Effector memory CD8-positive, alpha-beta T cell (primary cell): ENCODE results near the gene LMBRD1.
"Not testable (repeated sequence)": the region's sequence is repeated elsewhere in the genome, so short reads cannot be mapped to it uniquely, and the experiment has no call there.

Experiments used
- ATAC-seq: fragments of 150-1000 bp; cut with Tn5 transposase; replicated peaks from 2 replicates; pipeline ENCODE4 v1.10.0; 2021; ENCODE audit warnings: mild to moderate bottlenecking, moderate library complexity
- DNase-seq, 3 experiments: peaks; one replicate each; pipeline ENCODE4 v3.0.0; 2021
- H3K27ac Mint-ChIP-seq, 2 donors: one replicate each; pipeline ENCODE4 v1.8.0; 2022; ENCODE audit warnings: mild to moderate bottlenecking in 2 of 2, mixed read lengths in 2 of 2, moderate library complexity in 2 of 2
- H3K27me3 Mint-ChIP-seq, 2 donors: one replicate each; pipeline ENCODE4 v1.8.0; 2022; ENCODE audit warnings: mixed read lengths in 2 of 2
- H3K36me3 Mint-ChIP-seq: one replicate; pipeline ENCODE4 v1.8.0; 2022; ENCODE audit warnings: mild to moderate bottlenecking, moderate library complexity, mixed read lengths; ENCODE audit not compliant: insufficient read depth
- H3K4me1 Mint-ChIP-seq, 2 donors: one replicate each; pipeline ENCODE4 v1.8.0; 2022; ENCODE audit warnings: low read depth in 2 of 2, mixed read lengths in 2 of 2
- H3K4me3 Mint-ChIP-seq, 2 donors: one replicate each; pipeline ENCODE4 v1.8.0; 2022; ENCODE audit warnings: mild to moderate bottlenecking in 2 of 2, mixed read lengths in 2 of 2, moderate library complexity in 2 of 2
- H3K9me3 Mint-ChIP-seq, 2 donors: one replicate each; pipeline ENCODE4 v1.8.0; 2022; ENCODE audit warnings: mixed read lengths in 2 of 2

Gene LMBRD1

DNA sequence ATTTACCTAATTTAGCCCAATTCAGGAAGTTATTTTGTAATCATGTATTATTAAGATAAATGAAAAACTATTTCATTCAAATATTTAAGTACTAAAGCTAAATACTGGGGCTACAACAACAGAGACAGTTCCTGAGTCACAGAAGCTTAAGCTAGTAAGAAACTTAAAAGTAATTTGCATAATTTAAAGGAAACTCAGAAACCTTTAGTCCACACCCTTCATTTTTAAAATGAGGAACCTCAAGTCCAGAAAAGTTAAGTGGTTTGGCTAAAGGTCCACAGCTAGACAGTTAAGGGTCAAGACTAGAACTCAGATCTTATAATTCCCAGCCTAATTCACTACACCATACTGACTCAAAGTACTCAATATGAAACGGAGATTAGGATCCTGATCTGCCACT, 7.2 kb downstream of the LMBRD1 start:
- ATAC-seq, result no peak
- DNase-seq, result no peak
- Mint-ChIP-seq H3K4me3 (no peak overlapping the region), H3K36me3 (peaks cover 18% of the 10 kb centered on the region), H3K27me3 (no peaks in the 10 kb centered on the region), H3K27ac (no peak overlapping the region), H3K4me1 (peaks cover 22 to 41% of the 10 kb centered on the region in 2 donors), H3K9me3 (no peaks in the 10 kb centered on the region)

GRCh38 chr6:69787436-69787835, 9.4 kb downstream of the LMBRD1 start:
- H3K4me1 Mint-ChIP-seq, result peaks cover 21 to 42% of the 10 kb centered on the region in 2 donors
- peaks cover 18% of the 10 kb centered on the region for H3K36me3 Mint-ChIP-seq
- not testable (repeated sequence) for ATAC-seq, H3K9me3 Mint-ChIP-seq, DNase-seq, H3K4me3 Mint-ChIP-seq, H3K27me3 Mint-ChIP-seq
- peak overlapping the region in 1 of 2 donors; percentile 21 for H3K27ac Mint-ChIP-seq

GRCh38 chr6:69785697-69786096, 11.1 kb downstream of the LMBRD1 start:
- no peak for ATAC-seq
- peaks cover 16% of the 10 kb centered on the region for H3K36me3 Mint-ChIP-seq
- no peaks in the 10 kb centered on the region for H3K27me3 Mint-ChIP-seq
- H3K27ac Mint-ChIP-seq, result no peak overlapping the region
- H3K4me3 Mint-ChIP-seq, result no peak overlapping the region
- DNase-seq, result no peak
- peaks cover 17 to 35% of the 10 kb centered on the region in 2 donors for H3K4me1 Mint-ChIP-seq
- H3K9me3 Mint-ChIP-seq, result no peaks in the 10 kb centered on the region

- Mint-ChIP-seq H3K27me3 (no peaks in the 10 kb centered on the region), H3K36me3 (peaks cover 17% of the 10 kb centered on the region), H3K4me1 (peaks cover 17 to 41% of the 10 kb centered on the region in 2 donors), H3K4me3 (no peak overlapping the region), H3K9me3 (no peaks in the 10 kb centered on the region), H3K27ac (no peak overlapping the region)
- DNase-seq (no peak), ATAC-seq (peak; percentile 42)
These were observed 12.0 kb downstream of the LMBRD1 start for GRCh38 chr6:69784595-69785377.

GRCh38 chr6:69783108-69783507, 13.7 kb downstream of the LMBRD1 start:
- Mint-ChIP-seq H3K36me3 (peaks cover 19% of the 10 kb centered on the region), H3K27ac (no peak overlapping the region), H3K9me3 (no peaks in the 10 kb centered on the region), H3K4me3 (no peak overlapping the region), H3K4me1 (peaks cover 17 to 41% of the 10 kb centered on the region in 2 donors), H3K27me3 (no peaks in the 10 kb centered on the region)
- no peak for ATAC-seq
- DNase-seq, result no peak

DNA sequence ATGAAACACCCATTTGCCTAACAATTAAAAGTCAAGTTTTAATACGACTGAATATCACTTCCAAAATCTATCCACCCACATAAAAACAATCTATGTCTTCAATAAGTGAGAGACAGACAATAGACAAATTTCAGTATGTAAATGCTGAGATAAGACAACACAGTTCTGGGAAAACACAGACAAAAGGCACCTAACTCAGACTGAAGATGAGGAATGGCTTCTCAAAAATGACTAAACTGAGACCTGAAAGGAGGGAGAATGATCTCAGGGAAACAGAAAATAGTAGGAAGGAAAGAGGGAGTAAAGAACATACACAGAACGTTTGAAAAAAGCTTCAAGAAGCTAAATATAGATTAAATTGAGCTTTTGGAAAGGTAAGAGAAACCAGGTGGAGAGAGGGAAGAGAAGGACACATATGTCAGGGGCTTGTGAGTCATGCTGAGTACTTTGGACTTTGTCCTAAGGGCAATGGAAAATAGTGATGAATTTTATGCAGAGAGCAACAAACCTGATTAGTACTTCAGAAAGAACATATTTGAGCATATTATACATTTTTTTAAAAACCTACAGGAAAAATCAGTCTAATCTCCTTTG, 16.1 kb downstream of the LMBRD1 start:
- H3K4me1 Mint-ChIP-seq, result peaks cover 19 to 37% of the 10 kb centered on the region in 2 donors
- no peaks in the 10 kb centered on the region for H3K27me3 Mint-ChIP-seq
- no peak overlapping the region for H3K27ac Mint-ChIP-seq

DNA sequence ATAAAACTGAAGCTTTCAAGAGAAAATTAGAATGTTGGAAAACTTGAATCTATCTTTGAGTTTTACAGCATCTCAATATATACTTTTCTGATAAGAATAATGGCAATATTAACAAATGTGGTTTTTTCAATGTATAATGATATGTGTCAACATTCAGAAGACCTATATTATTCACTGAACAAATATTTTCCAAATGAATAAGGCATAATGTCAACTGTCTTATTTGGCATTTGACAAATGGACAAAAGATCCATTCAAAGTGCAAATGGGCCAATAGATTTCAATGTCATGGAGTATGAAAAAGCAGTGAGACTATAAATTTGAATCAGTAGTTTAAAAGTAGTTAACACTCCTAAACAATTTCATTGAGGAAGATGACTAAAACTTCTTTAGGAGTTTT, 20.9 kb downstream of the LMBRD1 start:
- Mint-ChIP-seq H3K27ac (no peak overlapping the region), H3K36me3 (peaks cover 26% of the 10 kb centered on the region), H3K9me3 (no peaks in the 10 kb centered on the region), H3K27me3 (no peaks in the 10 kb centered on the region), H3K4me1 (peaks cover 29 to 49% of the 10 kb centered on the region in 2 donors), H3K4me3 (no peak overlapping the region)
- ATAC-seq (no peak), DNase-seq (no peak)

More for the DNA sequence above, 16.1 kb downstream of the LMBRD1 start:
- no peak for DNase-seq
- ATAC-seq, result no peak
- no peaks in the 10 kb centered on the region for H3K9me3 Mint-ChIP-seq
- H3K4me3 Mint-ChIP-seq, result no peak overlapping the region
- peaks cover 19% of the 10 kb centered on the region for H3K36me3 Mint-ChIP-seq

- Mint-ChIP-seq H3K4me3 (no peak overlapping the region), H3K27me3 (no peaks in the 10 kb centered on the region), H3K36me3 (peaks cover 26% of the 10 kb centered on the region), H3K4me1 (peaks cover 26 to 48% of the 10 kb centered on the region in 2 donors), H3K27ac (no peak overlapping the region), H3K9me3 (no peaks in the 10 kb centered on the region)
- no peak for DNase-seq
- ATAC-seq, result no peak
These were observed 21.3 kb downstream of the LMBRD1 start for GRCh38 chr6:69775585-69775849.

GRCh38 chr6:69774740-69775584, 21.8 kb downstream of the LMBRD1 start:
- H3K36me3 Mint-ChIP-seq, result peaks cover 22% of the 10 kb centered on the region
- ATAC-seq, result no peak
- peaks cover 26 to 43% of the 10 kb centered on the region in 2 donors for H3K4me1 Mint-ChIP-seq

DNA sequence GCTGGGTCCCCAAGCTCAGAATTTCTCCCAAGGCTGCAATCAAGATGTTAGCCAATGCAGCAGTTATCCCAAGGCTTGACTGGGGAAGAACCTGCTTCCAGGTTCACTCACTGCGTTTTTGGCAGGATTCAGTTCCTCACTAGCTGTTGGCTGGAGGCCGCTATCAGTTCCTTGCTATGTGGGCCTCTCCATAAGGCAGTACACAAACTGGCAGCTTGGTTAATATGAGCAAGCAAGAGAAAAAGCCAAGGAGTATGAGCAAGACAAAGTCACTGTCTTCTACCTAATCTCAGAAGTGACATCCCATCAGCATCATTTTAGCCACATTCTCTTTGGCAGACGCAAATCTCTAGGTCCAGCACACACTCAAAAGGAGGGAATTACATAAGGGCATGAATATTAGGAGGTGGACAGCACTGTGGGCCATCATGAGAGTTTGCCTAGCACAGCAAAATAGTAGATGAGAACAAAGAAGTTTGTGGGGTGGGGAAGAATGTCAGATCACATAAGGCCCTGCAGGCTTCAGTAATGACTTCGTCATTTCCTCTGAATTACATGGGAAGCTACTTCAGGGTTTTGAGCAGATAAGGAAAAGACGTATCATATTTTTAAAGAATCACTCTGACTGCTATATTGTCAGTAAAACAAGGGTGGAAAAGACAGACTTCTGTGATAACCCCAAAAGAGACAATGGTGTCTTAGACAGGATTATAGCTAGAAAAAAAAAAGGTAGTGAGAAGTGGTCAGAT, 25.5 kb downstream of the LMBRD1 start:
- no peak for ATAC-seq
- H3K27me3 Mint-ChIP-seq, result no peaks in the 10 kb centered on the region
- no peaks in the 10 kb centered on the region for H3K9me3 Mint-ChIP-seq
- peak overlapping the region in 1 of 2 donors; percentile 5 for H3K27ac Mint-ChIP-seq
- DNase-seq, result no peak
- peaks cover 26 to 53% of the 10 kb centered on the region in 2 donors for H3K4me1 Mint-ChIP-seq
- H3K36me3 Mint-ChIP-seq, result peaks cover 7% of the 10 kb centered on the region
- no peak overlapping the region for H3K4me3 Mint-ChIP-seq

More at GRCh38 chr6:69774740-69775584, 21.8 kb downstream of the LMBRD1 start:
- Mint-ChIP-seq H3K4me3 (no peak overlapping the region), H3K27ac (no peak overlapping the region), H3K27me3 (no peaks in the 10 kb centered on the region), H3K9me3 (no peaks in the 10 kb centered on the region)
- DNase-seq, result no peak

GRCh38 chr6:69768664-69769063, 28.1 kb downstream of the LMBRD1 start:
- DNase-seq (no peak), ATAC-seq (no peak)
- Mint-ChIP-seq H3K4me1 (peaks cover 24 to 36% of the 10 kb centered on the region in 2 donors), H3K27ac (peak overlapping the region in 1 of 2 donors; percentile 4), H3K4me3 (no peak overlapping the region), H3K9me3 (no peaks in the 10 kb centered on the region), H3K27me3 (no peaks in the 10 kb centered on the region), H3K36me3 (peaks cover 7% of the 10 kb centered on the region)

GRCh38 chr6:69763763-69764162, 33.0 kb downstream of the LMBRD1 start:
- H3K9me3 Mint-ChIP-seq, result no peaks in the 10 kb centered on the region
- H3K27me3 Mint-ChIP-seq, result no peaks in the 10 kb centered on the region
- H3K36me3 Mint-ChIP-seq, result peaks cover 3% of the 10 kb centered on the region
- H3K4me1 Mint-ChIP-seq, result peaks cover 28 to 37% of the 10 kb centered on the region in 2 donors
- no peak overlapping the region for H3K4me3 Mint-ChIP-seq
- no peak for ATAC-seq
- DNase-seq, result no peak
- peak overlapping the region in 1 of 2 donors; percentile 15 for H3K27ac Mint-ChIP-seq

GRCh38 chr6:69761853-69762252, 35.0 kb downstream of the LMBRD1 start:
- Mint-ChIP-seq H3K27ac (no peak overlapping the region), H3K4me3 (no peak overlapping the region), H3K9me3 (no peaks in the 10 kb centered on the region), H3K36me3 (peaks cover 3% of the 10 kb centered on the region), H3K27me3 (no peaks in the 10 kb centered on the region), H3K4me1 (peaks cover 34 to 42% of the 10 kb centered on the region in 2 donors)
- ATAC-seq, result no peak
- DNase-seq, result no peak
